ENCODE measurements around the gene CLCN7. TPM values are rescaled to one million over a fixed set of nuclear protein-coding genes. Genes with fewer than 3 reads are reported as not detected.

Gene CLCN7
- total RNA-seq, 3 donors from 2014 or later = 54.2 to 60.7 (median 54.7) TPM

- DNase-seq = no peak
- Mint-ChIP-seq H3K27me3 (ENCODE audit: low read depth) (no peaks in the 10 kb centered on the region), H3K9me3 (no peaks in the 10 kb centered on the region), H3K36me3 (ENCODE audit: insufficient read depth) (no peaks in the 10 kb centered on the region), H3K4me1 (ENCODE audit: low read depth) (no peaks in the 10 kb centered on the region), H3K4me3 (no peak overlapping the region)
- ATAC-seq = no peak
Measured at GRCh38 chr16:1455190-1456171, 19.3 kb downstream of the CLCN7 start.

DNA sequence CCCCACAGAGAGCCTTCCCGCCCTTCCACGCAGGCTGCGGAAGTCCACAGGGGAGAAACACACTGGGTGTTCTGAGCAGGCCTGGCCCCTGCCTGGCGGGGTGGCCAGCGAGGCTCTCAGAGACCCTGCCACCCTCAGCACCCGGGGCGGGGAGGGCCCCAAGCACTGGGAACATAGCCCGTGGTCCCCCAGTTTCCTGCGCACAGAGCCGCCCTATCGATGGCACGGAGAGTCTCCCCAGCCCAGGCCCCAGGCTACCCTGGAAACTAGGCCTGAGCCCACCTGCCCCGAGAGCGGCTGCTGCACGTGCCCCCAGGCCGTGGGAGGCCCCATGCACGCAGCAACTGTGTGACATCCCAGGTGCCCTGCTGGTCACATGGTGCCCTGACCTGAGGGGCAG lies 20.3 kb downstream of the CLCN7 start:
- ATAC-seq (no peak), DNase-seq (no peak)

DNA sequence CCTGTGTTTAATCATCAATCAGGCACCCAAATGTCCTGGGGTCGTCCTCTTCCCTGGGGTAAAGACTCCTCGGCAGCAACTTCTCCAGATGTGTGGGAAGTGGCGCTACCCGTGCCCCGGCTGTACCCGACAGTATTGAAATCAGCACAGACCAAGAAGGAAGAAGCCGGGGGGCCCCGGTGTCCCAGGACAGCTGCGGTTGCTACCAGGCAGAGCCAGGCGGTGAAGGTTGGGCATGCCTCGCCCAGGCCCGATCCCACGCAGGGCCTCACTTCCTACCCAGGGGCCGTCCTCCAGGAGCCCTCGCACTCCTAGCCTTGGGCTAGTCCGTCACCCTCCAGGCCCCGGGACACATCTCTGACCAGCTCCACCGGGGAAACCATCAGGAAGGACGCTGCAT lies 21.5 kb downstream of the CLCN7 start:
- Mint-ChIP-seq H3K9me3 (no peaks in the 10 kb centered on the region), H3K36me3 (ENCODE audit: insufficient read depth) (peaks cover 2% of the 10 kb centered on the region), H3K27me3 (ENCODE audit: low read depth) (no peaks in the 10 kb centered on the region), H3K4me1 (ENCODE audit: low read depth) (no peaks in the 10 kb centered on the region), H3K4me3 (no peak overlapping the region)
- no peak for DNase-seq
- ATAC-seq = no peak

More for the DNA sequence above, 20.3 kb downstream of the CLCN7 start:
- Mint-ChIP-seq H3K27me3 (ENCODE audit: low read depth) (no peaks in the 10 kb centered on the region), H3K36me3 (ENCODE audit: insufficient read depth) (no peaks in the 10 kb centered on the region), H3K4me3 (no peak overlapping the region), H3K9me3 (no peaks in the 10 kb centered on the region), H3K4me1 (ENCODE audit: low read depth) (no peaks in the 10 kb centered on the region)

- Mint-ChIP-seq H3K36me3 (ENCODE audit: insufficient read depth) (peaks cover 2% of the 10 kb centered on the region), H3K9me3 (no peaks in the 10 kb centered on the region), H3K4me1 (ENCODE audit: low read depth) (no peaks in the 10 kb centered on the region), H3K4me3 (no peak overlapping the region), H3K27me3 (ENCODE audit: low read depth) (no peaks in the 10 kb centered on the region)
- DNase-seq (no peak), ATAC-seq (no peak)
Measured at GRCh38 chr16:1452530-1452929, 22.3 kb downstream of the CLCN7 start.

- ATAC-seq = no peak
- H3K36me3 Mint-ChIP-seq (ENCODE audit: insufficient read depth) = peaks cover 2% of the 10 kb centered on the region
- no peaks in the 10 kb centered on the region for H3K4me1 Mint-ChIP-seq (ENCODE audit: low read depth)
Measured at GRCh38 chr16:1451702-1452392, 23.0 kb downstream of the CLCN7 start.

DNA sequence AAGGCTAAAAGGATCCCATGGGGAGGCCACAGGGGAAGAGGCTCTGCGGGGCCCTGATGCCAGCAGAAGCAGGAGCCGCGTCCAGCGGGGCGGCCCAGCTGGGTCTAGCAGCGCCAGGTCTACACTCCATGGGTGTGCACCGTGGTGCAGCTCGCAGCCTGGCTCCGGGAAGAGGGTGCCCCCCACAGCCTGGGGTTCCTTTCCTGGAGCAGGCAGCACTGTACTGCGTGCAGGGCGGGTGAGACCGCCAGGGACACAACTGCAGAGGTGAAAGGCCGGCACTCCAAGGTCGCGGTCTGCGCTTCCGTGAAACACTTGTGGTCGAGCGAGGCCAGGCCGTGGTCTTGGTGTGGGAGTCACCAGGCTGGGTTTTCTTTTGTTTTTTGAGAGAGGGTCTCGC lies 24.0 kb downstream of the CLCN7 start:
- DNase-seq (no peak), ATAC-seq (no peak)
- no peak overlapping the region for H3K4me3 Mint-ChIP-seq
- peaks cover 2% of the 10 kb centered on the region for H3K36me3 Mint-ChIP-seq (ENCODE audit: insufficient read depth)
- H3K4me1 Mint-ChIP-seq (ENCODE audit: low read depth) = no peaks in the 10 kb centered on the region
- no peaks in the 10 kb centered on the region for H3K27me3 Mint-ChIP-seq (ENCODE audit: low read depth)
- no peaks in the 10 kb centered on the region for H3K9me3 Mint-ChIP-seq

More at GRCh38 chr16:1451702-1452392, 23.0 kb downstream of the CLCN7 start:
- H3K9me3 Mint-ChIP-seq = no peaks in the 10 kb centered on the region
- H3K27me3 Mint-ChIP-seq (ENCODE audit: low read depth) = no peaks in the 10 kb centered on the region
- no peak overlapping the region for H3K4me3 Mint-ChIP-seq
- DNase-seq = no peak

DNA sequence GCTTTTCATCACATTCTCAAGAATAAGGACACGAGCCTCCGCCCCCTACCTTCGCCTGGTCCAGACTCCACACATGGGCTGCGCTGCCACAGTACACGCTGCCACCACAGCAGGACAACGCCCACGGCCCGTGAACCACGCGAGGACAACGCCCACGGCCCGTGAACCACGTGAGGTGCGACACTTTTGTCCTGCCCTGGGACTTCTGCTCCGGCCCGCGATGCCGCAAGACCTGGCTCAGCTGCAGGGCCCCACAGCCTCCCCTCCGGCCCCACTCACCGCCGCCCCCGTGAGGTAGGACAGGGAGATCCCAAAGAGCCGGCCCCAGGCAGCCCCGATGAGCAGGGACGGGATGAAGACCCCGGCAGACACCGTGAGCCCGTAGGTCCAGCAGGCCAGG lies 24.6 kb downstream of the CLCN7 start:
- H3K9me3 Mint-ChIP-seq = no peaks in the 10 kb centered on the region
- ATAC-seq (no peak), DNase-seq (no peak)
- H3K27me3 Mint-ChIP-seq (ENCODE audit: low read depth) = no peaks in the 10 kb centered on the region
- no peak overlapping the region for H3K4me3 Mint-ChIP-seq
- H3K4me1 Mint-ChIP-seq (ENCODE audit: low read depth) = no peaks in the 10 kb centered on the region
- H3K36me3 Mint-ChIP-seq (ENCODE audit: insufficient read depth) = peaks cover 2% of the 10 kb centered on the region

DNA sequence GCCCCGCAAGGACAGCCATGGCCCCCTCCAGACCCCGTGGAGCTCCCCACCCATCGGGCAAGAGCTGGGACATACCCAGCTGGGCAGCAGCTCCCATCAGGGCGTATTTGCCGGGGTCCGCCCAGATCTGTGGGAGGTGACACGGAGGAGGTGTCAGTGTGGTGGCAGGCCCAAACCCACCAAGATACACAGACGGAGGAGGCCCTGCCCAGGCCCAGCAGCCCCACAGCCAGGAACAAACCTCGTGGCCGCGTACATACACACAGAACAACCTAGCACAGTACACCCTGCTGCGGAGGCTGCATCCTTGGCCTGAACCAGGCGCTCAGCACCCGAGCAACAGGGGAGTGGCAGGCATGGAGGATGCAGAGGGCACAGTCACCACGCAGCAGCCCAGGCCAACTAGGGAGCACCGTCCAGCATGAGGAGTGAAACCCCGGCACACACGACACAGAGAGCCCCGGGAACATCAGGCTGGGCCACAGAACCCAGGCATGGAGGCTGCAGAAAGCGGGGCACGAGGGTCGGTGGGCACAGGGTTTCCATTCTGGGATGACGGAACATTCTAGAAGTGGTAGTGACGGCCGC lies 25.5 kb downstream of the CLCN7 start:
- H3K9me3 Mint-ChIP-seq = no peaks in the 10 kb centered on the region
- H3K4me1 Mint-ChIP-seq (ENCODE audit: low read depth) = no peaks in the 10 kb centered on the region
- no peaks in the 10 kb centered on the region for H3K27me3 Mint-ChIP-seq (ENCODE audit: low read depth)
- ATAC-seq = no peak
- DNase-seq = no peak
- H3K4me3 Mint-ChIP-seq = no peak overlapping the region
- H3K36me3 Mint-ChIP-seq (ENCODE audit: insufficient read depth) = peaks cover 2% of the 10 kb centered on the region

GRCh38 chr16:1448536-1449116 lies 26.2 kb downstream of the CLCN7 start:
- Mint-ChIP-seq H3K36me3 (ENCODE audit: insufficient read depth) (peaks cover 2% of the 10 kb centered on the region), H3K27me3 (ENCODE audit: low read depth) (no peaks in the 10 kb centered on the region)

GRCh38 chr16:1447965-1448364 lies 26.9 kb downstream of the CLCN7 start:
- Mint-ChIP-seq H3K9me3 (no peaks in the 10 kb centered on the region), H3K4me1 (ENCODE audit: low read depth) (no peaks in the 10 kb centered on the region), H3K27me3 (ENCODE audit: low read depth) (no peaks in the 10 kb centered on the region), H3K36me3 (ENCODE audit: insufficient read depth) (peaks cover 2% of the 10 kb centered on the region), H3K4me3 (no peak overlapping the region)
- ATAC-seq (no peak), DNase-seq (no peak)

More at GRCh38 chr16:1448536-1449116, 26.2 kb downstream of the CLCN7 start:
- no peaks in the 10 kb centered on the region for H3K4me1 Mint-ChIP-seq (ENCODE audit: low read depth)
- no peak overlapping the region for H3K4me3 Mint-ChIP-seq
- no peaks in the 10 kb centered on the region for H3K9me3 Mint-ChIP-seq
- DNase-seq (no peak), ATAC-seq (no peak)

- no peak for ATAC-seq
- peaks cover 2% of the 10 kb centered on the region for H3K36me3 Mint-ChIP-seq (ENCODE audit: insufficient read depth)
Measured at GRCh38 chr16:1446296-1447080, 28.3 kb downstream of the CLCN7 start.

GRCh38 chr16:1445518-1446203 lies 29.2 kb downstream of the CLCN7 start:
- DNase-seq = no peak
- no peaks in the 10 kb centered on the region for H3K27me3 Mint-ChIP-seq (ENCODE audit: low read depth)
- H3K4me1 Mint-ChIP-seq (ENCODE audit: low read depth) = no peaks in the 10 kb centered on the region
- ATAC-seq = no peak
- H3K4me3 Mint-ChIP-seq = no peak overlapping the region
- peaks cover 2% of the 10 kb centered on the region for H3K36me3 Mint-ChIP-seq (ENCODE audit: insufficient read depth)
- H3K9me3 Mint-ChIP-seq = no peaks in the 10 kb centered on the region

More at GRCh38 chr16:1446296-1447080, 28.3 kb downstream of the CLCN7 start:
- no peaks in the 10 kb centered on the region for H3K4me1 Mint-ChIP-seq (ENCODE audit: low read depth)
- no peak overlapping the region for H3K4me3 Mint-ChIP-seq
- no peaks in the 10 kb centered on the region for H3K9me3 Mint-ChIP-seq
- DNase-seq = no peak
- no peaks in the 10 kb centered on the region for H3K27me3 Mint-ChIP-seq (ENCODE audit: low read depth)
